Stimulated activated naive B cell treated with anti-CD40 and anti-IgM and Interleukin-4, amounts not matched to agents 10 μg/mL and 1 μg/mL and 100 μg/mL, for 72 hours (primary cell): ENCODE data around the gene SCN11A.
"Not testable (repeated sequence)": the region's sequence is repeated elsewhere in the genome, so short reads cannot be mapped to it uniquely, and the experiment has no call there.

Experiments used
- ATAC-seq, 2 donors: fragments of 150-1000 bp; cut with Tn5 transposase; replicated peaks; 2 replicates each; pipeline ENCODE4 v1.10.0; 2021; ENCODE audit warnings: moderate library complexity in 1 of 2
- DNase-seq: peaks from one replicate; pipeline ENCODE4 v3.0.0; 2021
- H3K27ac Mint-ChIP-seq: one replicate; pipeline ENCODE4 v1.8.0; 2022; ENCODE audit warnings: mild to moderate bottlenecking, mixed read lengths
- H3K27me3 Mint-ChIP-seq, 2 donors: one replicate each; pipeline ENCODE4 v1.8.0; 2022; ENCODE audit warnings: mixed read lengths in 2 of 2
- H3K36me3 Mint-ChIP-seq, 2 donors: one replicate each; pipeline ENCODE4 v1.8.0; 2022; ENCODE audit warnings: mixed read lengths in 2 of 2, mild to moderate bottlenecking in 1 of 2
- H3K4me1 Mint-ChIP-seq, 2 donors: one replicate each; pipeline ENCODE4 v1.8.0; 2022; ENCODE audit warnings: mixed read lengths in 2 of 2, mild to moderate bottlenecking in 1 of 2
- H3K4me3 Mint-ChIP-seq, 2 donors: one replicate each; pipeline ENCODE4 v1.8.0; 2022; ENCODE audit warnings: mild to moderate bottlenecking in 2 of 2, mixed read lengths in 2 of 2, moderate library complexity in 1 of 2
- H3K9me3 Mint-ChIP-seq, 2 donors: one replicate each; pipeline ENCODE4 v1.8.0; 2022; ENCODE audit warnings: mixed read lengths in 2 of 2, mild to moderate bottlenecking in 1 of 2

The SCN11A gene

GRCh38 chr3:39086144-39086543 lies 34.4 kb upstream of the SCN11A start:
- H3K36me3 Mint-ChIP-seq = peaks cover 27 to 47% of the 10 kb centered on the region in 2 donors
- H3K27me3 Mint-ChIP-seq = no peaks in the 10 kb centered on the region
- ATAC-seq (peak; percentile 98), DNase-seq (no peak)
- H3K4me3 Mint-ChIP-seq = peak overlapping the region in 1 of 2 donors; percentile 11
- H3K9me3 Mint-ChIP-seq = no peaks in the 10 kb centered on the region
- H3K4me1 Mint-ChIP-seq = peaks cover 17 to 26% of the 10 kb centered on the region in 2 donors
- H3K27ac Mint-ChIP-seq = peak overlapping the region; percentile 37

DNA sequence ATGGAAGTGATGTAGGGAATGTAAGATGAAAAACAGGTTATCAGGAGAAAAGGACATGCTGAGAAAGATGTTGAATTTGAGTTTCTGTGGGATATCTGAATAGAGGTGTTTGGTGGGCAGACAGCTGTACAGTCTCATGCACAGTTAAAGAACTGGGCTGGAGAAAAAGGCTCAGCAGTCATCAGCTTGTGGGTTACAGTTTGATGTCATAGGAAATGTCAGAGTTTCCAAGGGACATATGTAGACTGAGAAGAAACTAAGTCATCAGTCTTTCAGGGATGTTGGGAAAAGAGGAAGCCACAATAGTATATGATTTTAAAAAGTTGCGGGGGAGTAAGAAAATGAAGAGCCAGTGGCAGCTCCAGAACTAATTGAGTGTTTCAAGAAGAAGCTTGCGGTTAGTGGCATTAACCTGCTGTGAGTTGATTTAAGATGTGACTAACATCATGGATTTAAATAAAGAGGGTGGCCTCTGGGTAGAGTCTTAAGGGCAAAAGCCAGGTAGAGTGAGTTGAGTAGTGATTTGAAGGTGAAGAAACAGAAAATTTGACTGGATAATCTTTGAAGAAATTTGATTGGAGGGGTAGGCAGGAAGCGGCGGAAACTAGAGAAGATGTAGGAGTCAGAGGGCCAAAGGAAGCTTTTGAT lies 31.0 kb upstream of the SCN11A start:
- Mint-ChIP-seq H3K9me3 (no peaks in the 10 kb centered on the region), H3K27ac (peak overlapping the region; percentile 44), H3K36me3 (peaks cover 27 to 41% of the 10 kb centered on the region in 2 donors), H3K4me1 (peaks cover 17 to 26% of the 10 kb centered on the region in 2 donors), H3K4me3 (no peak overlapping the region), H3K27me3 (no peaks in the 10 kb centered on the region)
- no peak for ATAC-seq
- DNase-seq = no peak

DNA sequence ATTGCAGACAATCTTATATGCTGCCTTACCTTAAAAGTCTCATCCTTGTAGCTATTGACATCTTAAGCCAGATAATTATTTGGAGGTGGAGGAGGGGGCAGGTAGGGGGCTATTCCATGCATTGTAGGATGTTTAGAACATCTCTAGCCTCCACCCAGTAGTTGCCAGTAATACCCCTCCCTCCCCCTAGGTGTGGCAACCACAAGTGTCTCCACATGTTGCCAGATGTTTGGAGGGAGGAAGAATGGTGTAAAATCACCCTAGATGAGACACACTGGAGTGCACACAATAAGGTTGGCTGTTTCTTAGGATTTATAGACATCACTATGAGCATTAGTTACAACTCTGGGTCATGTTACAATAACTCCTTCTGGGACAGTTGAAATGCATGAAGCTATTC lies 28.3 kb upstream of the SCN11A start:
- H3K4me3 Mint-ChIP-seq = no peak overlapping the region

DNA sequence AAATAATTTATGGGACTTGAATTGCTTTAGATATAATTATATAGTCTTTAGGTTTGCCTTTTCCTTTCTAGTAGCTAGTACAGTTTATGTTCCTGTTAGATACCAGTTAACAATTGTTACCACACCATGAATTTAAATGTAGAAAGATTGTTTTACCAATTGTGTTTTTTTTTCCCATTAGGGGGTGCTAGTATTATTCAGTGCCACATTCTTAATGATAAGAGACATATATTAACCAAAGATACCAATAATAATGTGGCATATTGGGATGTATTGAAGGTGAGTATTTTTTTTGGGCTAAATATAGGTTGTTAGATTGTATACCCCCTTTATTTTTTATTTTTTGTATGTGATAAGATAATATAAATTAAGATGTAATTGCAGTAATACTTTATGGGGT lies 27.8 kb upstream of the SCN11A start:
- DNase-seq (no peak), ATAC-seq (no peak)
- Mint-ChIP-seq H3K36me3 (peaks cover 28 to 44% of the 10 kb centered on the region in 2 donors), H3K4me3 (no peak overlapping the region), H3K27me3 (no peaks in the 10 kb centered on the region), H3K4me1 (peaks cover 8 to 15% of the 10 kb centered on the region in 2 donors), H3K9me3 (no peaks in the 10 kb centered on the region), H3K27ac (no peak overlapping the region)

More for the DNA sequence above, 28.3 kb upstream of the SCN11A start:
- H3K36me3 Mint-ChIP-seq = peaks cover 26 to 41% of the 10 kb centered on the region in 2 donors
- ATAC-seq (no peak), DNase-seq (no peak)
- no peak overlapping the region for H3K27ac Mint-ChIP-seq
- peaks cover 8 to 15% of the 10 kb centered on the region in 2 donors for H3K4me1 Mint-ChIP-seq
- no peaks in the 10 kb centered on the region for H3K27me3 Mint-ChIP-seq
- no peaks in the 10 kb centered on the region for H3K9me3 Mint-ChIP-seq

- H3K27ac Mint-ChIP-seq = no peak overlapping the region
- no peak for DNase-seq
- no peaks in the 10 kb centered on the region for H3K27me3 Mint-ChIP-seq
- peaks cover 28 to 48% of the 10 kb centered on the region in 2 donors for H3K36me3 Mint-ChIP-seq
- peaks cover 0 to 7% of the 10 kb centered on the region in 2 donors for H3K4me1 Mint-ChIP-seq
- no peak for ATAC-seq
- no peaks in the 10 kb centered on the region for H3K9me3 Mint-ChIP-seq
- H3K4me3 Mint-ChIP-seq = no peak overlapping the region
Measured at GRCh38 chr3:39075910-39076309, 24.2 kb upstream of the SCN11A start.

DNA sequence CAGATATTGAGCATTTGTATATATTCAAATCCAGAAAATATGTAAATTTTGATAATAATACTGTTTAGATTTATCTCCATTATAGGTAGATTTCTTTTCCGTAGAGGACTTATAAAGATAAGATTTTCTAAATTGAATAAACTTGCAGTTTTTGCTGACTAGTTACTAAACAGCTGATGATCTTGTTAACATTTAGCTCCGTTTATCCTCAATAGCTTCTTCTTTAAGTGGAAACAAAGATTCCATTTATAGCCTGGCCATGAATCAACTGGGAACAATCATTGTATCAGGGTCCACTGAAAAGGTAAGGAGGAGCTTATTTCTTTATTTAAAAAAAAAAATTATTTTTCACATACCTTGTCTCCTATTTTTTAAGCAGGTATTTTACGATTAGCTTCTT lies 16.8 kb upstream of the SCN11A start:
- H3K4me1 Mint-ChIP-seq = peaks cover 6 to 13% of the 10 kb centered on the region in 2 donors
- no peaks in the 10 kb centered on the region for H3K9me3 Mint-ChIP-seq
- H3K36me3 Mint-ChIP-seq = peaks cover 26 to 47% of the 10 kb centered on the region in 2 donors
- no peak overlapping the region for H3K27ac Mint-ChIP-seq
- no peak for ATAC-seq
- no peak for DNase-seq
- no peaks in the 10 kb centered on the region for H3K27me3 Mint-ChIP-seq
- H3K4me3 Mint-ChIP-seq = no peak overlapping the region

- Mint-ChIP-seq H3K4me3 (no peak overlapping the region), H3K27ac (no peak overlapping the region), H3K9me3 (no peaks in the 10 kb centered on the region), H3K4me1 (peaks cover 9 to 19% of the 10 kb centered on the region in 2 donors), H3K36me3 (peaks cover 19 to 35% of the 10 kb centered on the region in 2 donors), H3K27me3 (no peaks in the 10 kb centered on the region)
- ATAC-seq = no peak
- no peak for DNase-seq
Measured at GRCh38 chr3:39067286-39067685, 15.5 kb upstream of the SCN11A start.

DNA sequence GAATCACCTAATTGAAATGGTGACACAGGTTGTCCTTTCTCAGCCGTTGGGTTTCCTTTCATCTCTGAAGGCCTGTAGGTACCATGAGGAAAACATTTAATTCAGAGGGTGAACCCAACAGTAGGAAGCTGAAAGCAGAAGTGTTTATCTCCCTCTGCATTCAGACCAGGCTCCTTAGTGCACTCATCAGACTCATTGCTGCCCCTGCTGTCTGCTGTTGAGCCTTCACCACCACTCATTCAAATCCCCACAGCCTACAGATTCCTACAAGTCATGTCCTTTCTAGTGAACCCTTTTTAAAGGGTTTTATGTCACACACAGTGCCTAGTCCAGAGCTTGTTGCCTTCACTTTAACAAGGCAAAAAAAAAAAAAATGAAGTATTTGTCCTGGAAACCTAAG lies 13.5 kb upstream of the SCN11A start:
- ATAC-seq (peak; percentile 100), DNase-seq (peak; percentile 39)
- Mint-ChIP-seq H3K27ac (peak overlapping the region; percentile 75), H3K9me3 (no peaks in the 10 kb centered on the region), H3K4me1 (peaks cover 15 to 28% of the 10 kb centered on the region in 2 donors), H3K36me3 (peaks cover 16 to 23% of the 10 kb centered on the region in 2 donors), H3K27me3 (no peaks in the 10 kb centered on the region), H3K4me3 (peak overlapping the region in 1 of 2 donors; percentile 17)

- H3K9me3 Mint-ChIP-seq = no peaks in the 10 kb centered on the region
- H3K27me3 Mint-ChIP-seq = no peaks in the 10 kb centered on the region
- ATAC-seq (no peak), DNase-seq (no peak)
- peak overlapping the region; percentile 75 for H3K27ac Mint-ChIP-seq
- H3K36me3 Mint-ChIP-seq = peaks cover 14 to 21% of the 10 kb centered on the region in 2 donors
- peaks cover 15 to 28% of the 10 kb centered on the region in 2 donors for H3K4me1 Mint-ChIP-seq
- H3K4me3 Mint-ChIP-seq = no peak overlapping the region
Measured at GRCh38 chr3:39064646-39065045, 12.9 kb upstream of the SCN11A start.

GRCh38 chr3:39063143-39063542 lies 11.4 kb upstream of the SCN11A start:
- peaks cover 18 to 41% of the 10 kb centered on the region in 2 donors for H3K4me1 Mint-ChIP-seq
- DNase-seq (no peak), ATAC-seq (no peak)
- H3K36me3 Mint-ChIP-seq = peaks cover 14 to 24% of the 10 kb centered on the region in 2 donors
- no peaks in the 10 kb centered on the region for H3K9me3 Mint-ChIP-seq
- no peak overlapping the region for H3K4me3 Mint-ChIP-seq
- H3K27ac Mint-ChIP-seq = no peak overlapping the region
- no peaks in the 10 kb centered on the region for H3K27me3 Mint-ChIP-seq

GRCh38 chr3:39062180-39062579 lies 10.4 kb upstream of the SCN11A start:
- no peak overlapping the region for H3K4me3 Mint-ChIP-seq
- ATAC-seq (no peak), DNase-seq (no peak)
- no peaks in the 10 kb centered on the region for H3K9me3 Mint-ChIP-seq
- H3K36me3 Mint-ChIP-seq = peaks cover 10 to 18% of the 10 kb centered on the region in 2 donors
- peak overlapping the region; percentile 26 for H3K27ac Mint-ChIP-seq
- H3K27me3 Mint-ChIP-seq = no peaks in the 10 kb centered on the region
- H3K4me1 Mint-ChIP-seq = peaks cover 19 to 45% of the 10 kb centered on the region in 2 donors

DNA sequence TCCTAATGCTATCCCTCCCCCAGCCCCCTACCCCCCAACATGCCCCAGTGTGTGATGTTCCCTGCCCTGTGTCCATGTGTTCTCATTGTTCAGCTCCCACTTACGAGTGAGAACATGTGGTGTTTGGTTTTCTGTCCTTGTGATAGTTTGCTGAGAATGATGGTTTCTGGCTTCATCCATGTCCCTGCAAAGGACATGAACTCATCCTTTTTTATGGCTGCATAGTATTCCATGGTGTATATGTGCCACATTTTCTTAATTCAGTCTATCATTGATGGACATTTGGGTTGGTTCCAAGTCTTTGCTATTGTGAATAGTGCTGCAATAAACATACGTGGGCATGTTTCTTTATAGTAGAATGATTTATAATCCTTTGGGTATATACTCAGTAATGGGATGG lies 9.5 kb upstream of the SCN11A start:
- not testable (repeated sequence) for H3K27me3 Mint-ChIP-seq, ATAC-seq, H3K27ac Mint-ChIP-seq, DNase-seq, H3K9me3 Mint-ChIP-seq, H3K4me3 Mint-ChIP-seq
- peaks cover 24 to 54% of the 10 kb centered on the region in 2 donors for H3K4me1 Mint-ChIP-seq
- H3K36me3 Mint-ChIP-seq = peaks cover 6 to 16% of the 10 kb centered on the region in 2 donors

DNA sequence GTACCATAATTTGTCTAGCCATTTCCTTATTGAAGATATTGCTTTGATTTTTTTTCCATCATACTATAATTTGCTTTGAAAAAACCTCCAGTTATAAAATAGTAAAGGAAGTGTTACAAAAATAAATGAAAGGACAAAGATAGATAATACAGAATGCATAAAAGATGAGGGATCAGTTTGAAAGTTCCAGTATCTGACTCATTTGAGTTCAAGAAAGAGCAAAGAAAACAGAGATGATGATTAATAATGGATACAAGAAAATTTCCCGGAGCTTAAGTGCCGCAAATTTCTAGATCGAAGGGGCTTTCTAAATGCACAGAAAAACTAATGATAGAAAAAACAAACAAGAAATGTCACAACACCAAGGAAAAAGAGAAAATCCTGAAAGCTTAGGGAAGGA lies 4.4 kb upstream of the SCN11A start:
- peak overlapping the region; percentile 43 for H3K27ac Mint-ChIP-seq
- no peaks in the 10 kb centered on the region for H3K9me3 Mint-ChIP-seq
- H3K27me3 Mint-ChIP-seq = no peaks in the 10 kb centered on the region
- peaks cover 3 to 4% of the 10 kb centered on the region in 2 donors for H3K36me3 Mint-ChIP-seq
- no peak for DNase-seq
- ATAC-seq = no peak
- peak overlapping the region in 1 of 2 donors; percentile 40 for H3K4me3 Mint-ChIP-seq
- peaks cover 25 to 52% of the 10 kb centered on the region in 2 donors for H3K4me1 Mint-ChIP-seq

GRCh38 chr3:39053696-39054095 lies 2.0 kb upstream of the SCN11A start:
- no peak overlapping the region for H3K27ac Mint-ChIP-seq
- H3K27me3 Mint-ChIP-seq = no peaks in the 10 kb centered on the region
- DNase-seq (no peak), ATAC-seq (no peak)
- peaks cover 3% of the 10 kb centered on the region in 2 donors for H3K36me3 Mint-ChIP-seq
- no peaks in the 10 kb centered on the region for H3K9me3 Mint-ChIP-seq
- no peak overlapping the region for H3K4me3 Mint-ChIP-seq
- peaks cover 25 to 54% of the 10 kb centered on the region in 2 donors for H3K4me1 Mint-ChIP-seq

- H3K27ac Mint-ChIP-seq = peak overlapping the region; percentile 97
- ATAC-seq = no peak
- no peak for DNase-seq
- no peaks in the 10 kb centered on the region for H3K27me3 Mint-ChIP-seq
- H3K9me3 Mint-ChIP-seq = no peaks in the 10 kb centered on the region
- H3K36me3 Mint-ChIP-seq = peaks cover 0 to 2% of the 10 kb centered on the region in 2 donors
- H3K4me3 Mint-ChIP-seq = peak overlapping the region; percentile 96 to 98
- H3K4me1 Mint-ChIP-seq = peaks cover 23 to 45% of the 10 kb centered on the region in 2 donors
Measured at GRCh38 chr3:39052583-39052982, 839 bp upstream of the SCN11A start.
